Neural progenitor cell (in vitro differentiated cells): Measurements from ENCODE around the gene BMERB1.

Source experiments
- CTCF ChIP-seq: fragments of 200-600 bp; sonication (generic); IDR thresholded peaks from 2 replicates; pipeline ENCODE4 v1.5.1; 2017; ENCODE audit warnings: antibody characterized with exemption, mild to moderate bottlenecking
- EZH2 ChIP-seq: fragments of 200-600 bp; sonication (generic); IDR thresholded peaks from 2 replicates; pipeline ENCODE4 v1.6.1; 2017; ENCODE audit warnings: antibody characterized with exemption, mild to moderate bottlenecking, moderate library complexity

- TF ChIP-seq EZH2 (no peak), CTCF (no peak)
Measured at GRCh38 chr16:15466886-15467781, 32.7 kb downstream of the BMERB1 start.
